HL-60 (cell line): ENCODE measurements around the gene ANAPC2.

Experiments used
- DNase-seq, 2 experiments: peaks; one replicate each; pipeline ENCODE4 v3.0.0-alpha.2; 2010 to 2020; ENCODE audit warnings: low read depth in 1 of 2, low spot score in 1 of 2
- H3K27ac ChIP-seq: fragments of 250-450 bp; sonication (Bioruptor Pico); replicated peaks from 2 replicates; pipeline ENCODE4 v1.5.1; 2020; ENCODE audit warnings: mild to moderate bottlenecking, moderate library complexity
- H3K27me3 ChIP-seq: fragments of 250-450 bp; sonication (Bioruptor Pico); 2 replicates; pipeline ENCODE4 v1.5.1; 2021; ENCODE audit warnings: mild to moderate bottlenecking, moderate library complexity; ENCODE audit not compliant: insufficient read depth, poor library complexity, severe bottlenecking
- H3K4me3 ChIP-seq: replicated peaks from 2 replicates; pipeline ENCODE4 v1.5.1; 2011; ENCODE audit warnings: mild to moderate bottlenecking, control low read depth, low read length; ENCODE audit not compliant: insufficient read depth
- GABPA ChIP-seq: IDR thresholded peaks from 2 replicates; pipeline ENCODE4 v1.6.1; 2012; ENCODE audit warnings: low read depth
- POLR2AphosphoS5 ChIP-seq: IDR thresholded peaks from 2 replicates; pipeline ENCODE4 v1.6.1; 2012; ENCODE audit warnings: low read depth
- SPI1 ChIP-seq: IDR thresholded peaks from 2 replicates; pipeline ENCODE4 v1.6.1; 2012; ENCODE audit warnings: low read depth, mild to moderate bottlenecking, borderline replicate concordance
- TF ChIP-seq, protein P1 (sequence below): IDR thresholded peaks from one replicate; pipeline ENCODE4 v1.5.1; 2011; ENCODE audit warnings: low read length, control low read depth, inconsistent platforms; ENCODE audit not compliant: insufficient read depth
- TF ChIP-seq, protein P2 (sequence below): IDR thresholded peaks from 2 replicates; pipeline ENCODE4 v1.6.1; 2012; ENCODE audit warnings: low read depth; ENCODE audit not compliant: insufficient replicate concordance

Gene ANAPC2

DNA sequence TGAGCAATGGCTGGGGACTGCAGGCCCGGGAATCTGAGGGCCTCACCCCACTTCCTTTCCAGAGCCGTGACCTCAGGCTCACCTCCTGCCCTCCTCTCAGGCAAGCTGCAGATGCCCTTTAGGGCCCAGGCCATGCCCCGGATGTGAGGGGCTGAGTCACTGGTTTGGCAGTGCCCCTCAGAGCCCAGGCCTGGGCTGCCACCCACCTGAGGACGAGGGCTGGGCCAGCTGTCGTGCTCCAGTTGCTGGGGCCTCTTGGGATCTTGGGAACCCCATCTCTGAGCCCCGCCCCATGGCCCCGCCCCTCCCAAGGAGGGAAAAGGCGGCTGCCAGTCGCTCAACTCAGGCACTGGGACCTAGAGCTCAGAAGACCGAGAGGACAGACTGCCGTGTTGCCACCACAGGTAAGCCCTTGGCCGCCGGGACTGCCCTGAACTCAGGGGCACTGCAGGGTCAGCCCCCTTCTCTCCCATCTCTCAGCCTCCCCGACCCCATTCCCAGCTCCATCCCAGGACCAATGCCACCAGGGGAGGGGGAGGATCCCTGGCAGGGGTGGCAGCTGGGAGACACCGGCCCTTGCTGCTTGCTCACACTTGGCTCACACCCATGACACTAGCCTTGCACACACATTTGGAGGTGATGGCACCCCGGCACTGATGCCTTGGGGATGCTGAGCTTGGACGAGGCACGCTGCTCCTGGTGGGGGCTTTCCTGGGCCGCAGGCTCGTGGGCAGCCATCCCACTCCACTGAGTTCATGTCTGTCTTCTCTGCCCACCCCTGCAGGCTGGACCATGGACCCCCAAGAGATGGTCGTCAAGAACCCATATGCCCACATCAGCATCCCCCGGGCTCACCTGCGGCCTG, 36.7 kb upstream of the ANAPC2 start, which contains the start of gene CYSRT1:
Gene CYSRT1, plus strand, starts transcription at position 345 of the 865 bp plus-strand sequence. Its CDS starts 448 bp downstream, at position 793.
- TF ChIP-seq, protein P1, sequence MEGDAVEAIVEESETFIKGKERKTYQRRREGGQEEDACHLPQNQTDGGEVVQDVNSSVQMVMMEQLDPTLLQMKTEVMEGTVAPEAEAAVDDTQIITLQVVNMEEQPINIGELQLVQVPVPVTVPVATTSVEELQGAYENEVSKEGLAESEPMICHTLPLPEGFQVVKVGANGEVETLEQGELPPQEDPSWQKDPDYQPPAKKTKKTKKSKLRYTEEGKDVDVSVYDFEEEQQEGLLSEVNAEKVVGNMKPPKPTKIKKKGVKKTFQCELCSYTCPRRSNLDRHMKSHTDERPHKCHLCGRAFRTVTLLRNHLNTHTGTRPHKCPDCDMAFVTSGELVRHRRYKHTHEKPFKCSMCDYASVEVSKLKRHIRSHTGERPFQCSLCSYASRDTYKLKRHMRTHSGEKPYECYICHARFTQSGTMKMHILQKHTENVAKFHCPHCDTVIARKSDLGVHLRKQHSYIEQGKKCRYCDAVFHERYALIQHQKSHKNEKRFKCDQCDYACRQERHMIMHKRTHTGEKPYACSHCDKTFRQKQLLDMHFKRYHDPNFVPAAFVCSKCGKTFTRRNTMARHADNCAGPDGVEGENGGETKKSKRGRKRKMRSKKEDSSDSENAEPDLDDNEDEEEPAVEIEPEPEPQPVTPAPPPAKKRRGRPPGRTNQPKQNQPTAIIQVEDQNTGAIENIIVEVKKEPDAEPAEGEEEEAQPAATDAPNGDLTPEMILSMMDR, result no peak
- TF ChIP-seq GABPA, result no peak
- no peak for TF ChIP-seq SPI1
- TF ChIP-seq POLR2AphosphoS5, result no peak
- TF ChIP-seq, protein P2, sequence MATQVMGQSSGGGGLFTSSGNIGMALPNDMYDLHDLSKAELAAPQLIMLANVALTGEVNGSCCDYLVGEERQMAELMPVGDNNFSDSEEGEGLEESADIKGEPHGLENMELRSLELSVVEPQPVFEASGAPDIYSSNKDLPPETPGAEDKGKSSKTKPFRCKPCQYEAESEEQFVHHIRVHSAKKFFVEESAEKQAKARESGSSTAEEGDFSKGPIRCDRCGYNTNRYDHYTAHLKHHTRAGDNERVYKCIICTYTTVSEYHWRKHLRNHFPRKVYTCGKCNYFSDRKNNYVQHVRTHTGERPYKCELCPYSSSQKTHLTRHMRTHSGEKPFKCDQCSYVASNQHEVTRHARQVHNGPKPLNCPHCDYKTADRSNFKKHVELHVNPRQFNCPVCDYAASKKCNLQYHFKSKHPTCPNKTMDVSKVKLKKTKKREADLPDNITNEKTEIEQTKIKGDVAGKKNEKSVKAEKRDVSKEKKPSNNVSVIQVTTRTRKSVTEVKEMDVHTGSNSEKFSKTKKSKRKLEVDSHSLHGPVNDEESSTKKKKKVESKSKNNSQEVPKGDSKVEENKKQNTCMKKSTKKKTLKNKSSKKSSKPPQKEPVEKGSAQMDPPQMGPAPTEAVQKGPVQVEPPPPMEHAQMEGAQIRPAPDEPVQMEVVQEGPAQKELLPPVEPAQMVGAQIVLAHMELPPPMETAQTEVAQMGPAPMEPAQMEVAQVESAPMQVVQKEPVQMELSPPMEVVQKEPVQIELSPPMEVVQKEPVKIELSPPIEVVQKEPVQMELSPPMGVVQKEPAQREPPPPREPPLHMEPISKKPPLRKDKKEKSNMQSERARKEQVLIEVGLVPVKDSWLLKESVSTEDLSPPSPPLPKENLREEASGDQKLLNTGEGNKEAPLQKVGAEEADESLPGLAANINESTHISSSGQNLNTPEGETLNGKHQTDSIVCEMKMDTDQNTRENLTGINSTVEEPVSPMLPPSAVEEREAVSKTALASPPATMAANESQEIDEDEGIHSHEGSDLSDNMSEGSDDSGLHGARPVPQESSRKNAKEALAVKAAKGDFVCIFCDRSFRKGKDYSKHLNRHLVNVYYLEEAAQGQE, result no peak
- no peak for DNase-seq
- Histone ChIP-seq H3K27ac (peak within 1 kb of the TSS; percentile 73), H3K27me3 (no peaks in the 10 kb centered on the region), H3K4me3 (peak within 1 kb of the TSS; percentile 84)

DNA sequence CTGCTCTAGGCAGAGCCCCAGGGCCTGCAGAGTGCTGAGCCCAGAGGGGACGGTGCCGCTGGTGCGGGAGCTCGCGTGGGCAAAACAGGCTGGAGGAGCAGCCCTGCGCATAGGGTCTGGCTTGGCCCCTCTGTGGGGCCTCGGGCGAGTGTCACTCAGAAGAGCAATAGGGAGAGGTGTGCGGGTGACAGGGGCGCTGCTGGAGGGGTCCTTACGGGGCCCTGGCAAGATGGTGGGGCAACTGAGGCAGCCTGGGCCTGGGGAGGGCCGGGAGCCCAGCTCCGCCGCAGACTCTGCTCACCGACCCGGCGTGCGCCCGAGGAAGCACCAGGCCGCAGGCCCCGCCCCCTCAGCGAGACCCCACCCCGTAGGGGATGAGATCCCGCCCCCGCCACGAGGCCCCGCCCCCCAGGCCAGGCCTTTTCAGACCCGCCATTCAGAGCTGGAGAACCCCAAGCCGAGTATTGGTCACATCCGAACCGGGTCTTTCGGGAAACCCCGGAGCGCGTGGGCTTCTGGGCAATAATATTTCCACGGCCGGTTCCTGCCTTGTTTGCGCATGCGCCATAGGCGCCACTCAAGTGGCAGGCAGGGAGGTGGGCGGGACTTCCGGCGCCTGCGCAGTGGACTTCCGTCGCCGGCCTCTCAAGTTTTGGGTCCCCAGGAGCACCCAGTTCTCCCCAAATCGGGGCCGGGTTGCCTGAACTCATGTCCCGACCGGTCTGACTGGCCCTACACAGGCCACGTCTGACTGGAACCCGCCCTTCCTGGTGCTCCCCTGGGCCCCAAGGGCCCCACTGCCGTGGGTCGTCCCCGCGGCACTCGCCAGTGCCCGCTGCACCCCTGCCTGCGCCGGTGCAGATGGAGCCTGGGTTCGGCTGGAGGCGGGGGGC, 35.0 kb upstream of the ANAPC2 start:
- Histone ChIP-seq H3K27ac (peak overlapping the region; percentile 73), H3K4me3 (peak overlapping the region; percentile 84), H3K27me3 (no peaks in the 10 kb centered on the region)
- TF ChIP-seq, protein P1, result no peak
- TF ChIP-seq SPI1, result peak; percentile 39; the same call in 1 of the 2 replicates
- peak; percentile 65 for TF ChIP-seq POLR2AphosphoS5
- TF ChIP-seq, protein P2, result no peak
- TF ChIP-seq GABPA, result peak; percentile 95
- DNase-seq, result peak; percentile 92 to 99

DNA sequence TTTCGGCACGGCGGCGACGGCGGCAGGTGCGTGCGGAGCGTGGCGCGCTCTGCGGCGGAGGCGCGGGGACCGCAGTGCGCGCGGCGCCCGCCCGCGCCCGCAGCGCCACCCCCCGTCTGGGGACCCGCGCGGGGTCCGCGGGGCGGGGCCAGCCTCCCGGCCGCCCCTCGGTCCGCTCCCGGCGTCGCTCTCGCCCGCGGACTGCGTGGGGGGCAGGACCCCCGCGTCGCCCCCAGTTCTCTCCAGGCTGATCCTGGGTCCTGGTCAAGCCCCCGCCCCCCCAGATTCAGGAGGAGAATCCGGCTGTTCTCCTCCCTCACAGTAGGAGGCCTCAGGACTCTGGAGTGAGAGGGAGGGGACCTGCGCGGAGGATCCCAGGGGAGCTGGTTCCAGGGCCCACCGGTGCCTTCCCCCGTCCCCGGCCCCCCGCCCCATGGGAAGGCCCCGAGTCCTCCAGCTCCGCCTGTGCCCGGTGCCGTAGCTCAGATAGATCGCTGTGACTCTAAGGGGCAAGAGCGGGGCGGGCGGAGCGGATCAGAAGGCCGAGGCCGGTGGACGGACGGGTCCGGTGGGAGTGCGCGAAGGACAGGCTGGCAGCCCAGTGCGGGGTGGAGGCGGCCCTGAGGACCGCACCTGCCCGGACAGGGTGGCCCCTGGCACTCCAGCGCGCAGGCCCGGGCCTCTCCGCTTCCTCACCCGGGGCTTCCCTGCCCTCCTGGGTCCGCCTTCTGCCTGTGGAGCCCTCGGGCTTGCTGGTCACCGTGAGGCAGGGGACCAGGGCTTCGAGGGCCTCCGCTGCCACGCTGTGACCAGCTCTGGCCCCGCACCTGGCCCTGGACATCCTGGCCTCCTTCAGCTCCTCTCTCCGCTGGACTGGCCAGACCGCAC, 34.1 kb upstream of the ANAPC2 start, which contains the start of gene RNF208:
Gene RNF208, minus strand, starts transcription at position 51 of the 888 bp plus-strand sequence. CDS start 1,028 bp downstream, outside the sequence.
- Histone ChIP-seq H3K4me3 (peak within 1 kb of the TSS; percentile 84), H3K27me3 (no peaks in the 10 kb centered on the region), H3K27ac (peak within 1 kb of the TSS; percentile 73)
- no peak for DNase-seq
- no peak for TF ChIP-seq SPI1
- TF ChIP-seq, protein P1, result no peak
- no peak for TF ChIP-seq GABPA
- TF ChIP-seq, protein P2, result no peak
- no peak for TF ChIP-seq POLR2AphosphoS5
